ENCODE measurements around the gene SLC19A1. TPM values are rescaled to one million over a fixed set of nuclear protein-coding genes. Genes with fewer than 3 reads are reported as not detected.
A peak's percentile ranks its signal among the peaks of the same experiment; 100 is the strongest.

SLC19A1 gene
- total RNA-seq, 4 donors from 2014 or later = 2.8 to 10.0 (median 6.6) TPM

- H3K4me1 ChIP-seq = peaks cover 16 to 60% (median 44%) of the 10 kb centered on the region in 4 donors
- H3K4me3 ChIP-seq = peak overlapping the region in 3 of 4 donors; percentile 41 to 54 (median 42)
Observed at GRCh38 chr21:45457832-45458172, 84.4 kb downstream of the SLC19A1 start.

GRCh38 chr21:45457161-45457831 is 84.9 kb downstream of the SLC19A1 start:
- H3K36me3 ChIP-seq = peaks cover 0 to 16% (median 6%) of the 10 kb centered on the region in 4 donors
- intact Hi-C loops (cut with DNase I) = no loop called here
- H3K27ac ChIP-seq (replicated peaks in 1 of 4) = no peak overlapping the region
- H3K4me1 ChIP-seq = peaks cover 16 to 60% (median 44%) of the 10 kb centered on the region in 4 donors
- peaks cover 0 to 11% (median 7%) of the 10 kb centered on the region in 4 donors for H3K9me3 ChIP-seq
- no peak for DNase-seq (ENCODE audit: extremely low spot score)
- WGBS = 81% methylated on average over 14 of the region's 25 CpGs
- TF ChIP-seq POLR2A (IDR thresholded peaks at IDR 0.05; ENCODE audit: low read depth) = no peak
- no peak for TF ChIP-seq POLR2AphosphoS5 (IDR thresholded peaks at IDR 0.05)
- H3K27me3 ChIP-seq = peaks cover 0 to 30% (median 0%) of the 10 kb centered on the region in 4 donors
- H3K4me3 ChIP-seq = peak overlapping the region; percentile 41 to 54 (median 44)

More at GRCh38 chr21:45457832-45458172, 84.4 kb downstream of the SLC19A1 start:
- Histone ChIP-seq H3K27ac (replicated peaks in 1 of 4) (peak overlapping the region in 1 of 4 donors; percentile 0), H3K36me3 (peaks cover 0 to 16% (median 6%) of the 10 kb centered on the region in 4 donors), H3K9me3 (peaks cover 0 to 16% (median 9%) of the 10 kb centered on the region in 4 donors), H3K27me3 (peaks cover 0 to 30% (median 0%) of the 10 kb centered on the region in 4 donors)
- WGBS = 78% methylated on average over 8 of the region's 9 CpGs
- no peak for TF ChIP-seq EP300 (IDR thresholded peaks at IDR 0.05)
- TF ChIP-seq, protein P1, sequence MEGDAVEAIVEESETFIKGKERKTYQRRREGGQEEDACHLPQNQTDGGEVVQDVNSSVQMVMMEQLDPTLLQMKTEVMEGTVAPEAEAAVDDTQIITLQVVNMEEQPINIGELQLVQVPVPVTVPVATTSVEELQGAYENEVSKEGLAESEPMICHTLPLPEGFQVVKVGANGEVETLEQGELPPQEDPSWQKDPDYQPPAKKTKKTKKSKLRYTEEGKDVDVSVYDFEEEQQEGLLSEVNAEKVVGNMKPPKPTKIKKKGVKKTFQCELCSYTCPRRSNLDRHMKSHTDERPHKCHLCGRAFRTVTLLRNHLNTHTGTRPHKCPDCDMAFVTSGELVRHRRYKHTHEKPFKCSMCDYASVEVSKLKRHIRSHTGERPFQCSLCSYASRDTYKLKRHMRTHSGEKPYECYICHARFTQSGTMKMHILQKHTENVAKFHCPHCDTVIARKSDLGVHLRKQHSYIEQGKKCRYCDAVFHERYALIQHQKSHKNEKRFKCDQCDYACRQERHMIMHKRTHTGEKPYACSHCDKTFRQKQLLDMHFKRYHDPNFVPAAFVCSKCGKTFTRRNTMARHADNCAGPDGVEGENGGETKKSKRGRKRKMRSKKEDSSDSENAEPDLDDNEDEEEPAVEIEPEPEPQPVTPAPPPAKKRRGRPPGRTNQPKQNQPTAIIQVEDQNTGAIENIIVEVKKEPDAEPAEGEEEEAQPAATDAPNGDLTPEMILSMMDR (IDR thresholded peaks at IDR 0.05) = no peak
- TF ChIP-seq POLR2A (IDR thresholded peaks at IDR 0.05; ENCODE audit: low read depth) = no peak
- TF ChIP-seq POLR2AphosphoS5 (IDR thresholded peaks at IDR 0.05) = no peak
- intact Hi-C loops (cut with DNase I) = no loop called here
- DNase-seq (ENCODE audit: extremely low spot score) = no peak

GRCh38 chr21:45456584-45457160 is 85.6 kb downstream of the SLC19A1 start:
- no peak for DNase-seq (ENCODE audit: extremely low spot score)
- Histone ChIP-seq H3K27ac (replicated peaks in 1 of 4) (no peak overlapping the region), H3K4me1 (peaks cover 16 to 60% (median 44%) of the 10 kb centered on the region in 4 donors), H3K9me3 (peaks cover 0 to 8% (median 3%) of the 10 kb centered on the region in 4 donors), H3K4me3 (peak overlapping the region; percentile 41 to 54 (median 44)), H3K27me3 (peaks cover 0 to 30% (median 0%) of the 10 kb centered on the region in 4 donors), H3K36me3 (peaks cover 0 to 16% (median 6%) of the 10 kb centered on the region in 4 donors)
- no peak for TF ChIP-seq POLR2AphosphoS5 (IDR thresholded peaks at IDR 0.05)
- TF ChIP-seq, protein P1 (IDR thresholded peaks at IDR 0.05) = no peak
- no peak for TF ChIP-seq POLR2A (IDR thresholded peaks at IDR 0.05; ENCODE audit: low read depth)
- TF ChIP-seq EP300 (IDR thresholded peaks at IDR 0.05) = no peak
- 89% methylated on average over 31 of the region's 38 CpGs for WGBS
- intact Hi-C loops (cut with DNase I) = no loop called here

DNA sequence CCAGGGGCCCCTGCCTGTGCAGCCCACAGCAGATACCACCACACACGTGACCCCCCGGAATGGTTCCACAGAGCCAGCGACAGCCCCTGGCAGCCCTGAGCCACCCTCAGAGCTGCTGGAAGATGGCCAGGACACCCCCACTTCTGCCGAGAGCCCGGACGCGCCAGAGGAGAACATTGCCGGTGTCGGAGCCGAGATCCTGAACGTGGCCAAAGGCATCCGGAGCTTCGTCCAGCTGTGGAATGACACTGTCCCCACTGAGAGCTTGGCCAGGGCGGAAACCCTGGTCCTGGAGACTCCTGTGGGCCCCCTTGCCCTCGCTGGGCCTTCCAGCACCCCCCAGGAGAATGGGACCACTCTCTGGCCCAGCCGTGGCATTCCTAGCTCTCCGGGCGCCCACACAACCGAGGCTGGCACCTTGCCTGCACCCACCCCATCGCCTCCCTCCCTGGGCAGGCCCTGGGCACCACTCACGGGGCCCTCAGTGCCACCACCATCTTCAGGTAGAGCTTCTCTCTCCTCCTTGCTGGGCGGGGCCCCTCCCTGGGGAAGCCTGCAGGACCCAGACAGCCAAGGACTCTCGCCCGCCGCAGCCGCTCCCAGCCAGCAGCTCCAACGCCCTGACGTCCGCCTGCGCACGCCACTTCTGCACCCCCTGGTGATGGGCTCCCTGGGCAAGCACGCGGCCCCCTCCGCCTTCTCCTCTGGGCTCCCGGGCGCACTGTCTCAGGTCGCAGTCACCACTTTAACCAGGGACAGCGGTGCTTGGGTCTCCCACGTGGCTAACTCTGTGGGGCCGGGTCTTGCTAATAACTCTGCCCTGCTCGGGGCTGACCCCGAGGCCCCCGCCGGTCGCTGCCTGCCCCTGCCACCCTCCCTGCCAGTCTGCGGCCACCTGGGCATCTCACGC is 86.3 kb downstream of the SLC19A1 start:
- Histone ChIP-seq H3K36me3 (peaks cover 0 to 12% (median 5%) of the 10 kb centered on the region in 4 donors), H3K9me3 (peaks cover 0 to under 1% (median 0%) of the 10 kb centered on the region in 4 donors), H3K27me3 (peaks cover 0 to 30% (median 0%) of the 10 kb centered on the region in 4 donors), H3K4me3 (peak overlapping the region; percentile 41 to 54 (median 44)), H3K4me1 (peaks cover 16 to 60% (median 44%) of the 10 kb centered on the region in 4 donors), H3K27ac (replicated peaks in 1 of 4) (peak overlapping the region in 3 of 4 donors; percentile 37 to 57 (median 53))
- DNase-seq (ENCODE audit: extremely low spot score) = no peak
- WGBS = 74% methylated on average over 18 of the region's 47 CpGs
- intact Hi-C loops (cut with DNase I) = no loop called here
- TF ChIP-seq POLR2A (IDR thresholded peaks at IDR 0.05; ENCODE audit: low read depth) (no peak), POLR2AphosphoS5 (IDR thresholded peaks at IDR 0.05) (no peak), EP300 (IDR thresholded peaks at IDR 0.05) (no peak)
- TF ChIP-seq, protein P1 (IDR thresholded peaks at IDR 0.05) = no peak
